Thymus (tissue), 11 donors: Measurements from ENCODE around the gene ARIH2. TPM values are rescaled to one million over a fixed set of nuclear protein-coding genes. Genes with fewer than 3 reads are reported as not detected.

Experiments used
- DNase-seq, 9 donors: peaks; one replicate each; pipeline ENCODE4 v3.0.0-alpha.2; 2013; ENCODE audit warnings: low spot score in 9 of 9, low read depth in 6 of 9, missing footprints in 1 of 9
- H3K27ac ChIP-seq, 2 donors: one replicate each; pipeline ENCODE4 v1.5.1; 2013; ENCODE audit warnings: control low read depth in 1 of 2, low read depth in 1 of 2, low read length in 1 of 2, mild to moderate bottlenecking in 1 of 2, moderate library complexity in 1 of 2
- H3K27me3 ChIP-seq, 2 donors: one replicate each; pipeline ENCODE4 v1.5.1; 2013; ENCODE audit warnings: low read length in 1 of 2; ENCODE audit not compliant: control insufficient read depth in 2 of 2, insufficient read depth in 1 of 2
- H3K36me3 ChIP-seq, 2 donors: one replicate each; pipeline ENCODE4 v1.5.1; 2013; ENCODE audit warnings: low read length in 1 of 2, mild to moderate bottlenecking in 1 of 2, moderate library complexity in 1 of 2; ENCODE audit not compliant: control insufficient read depth in 2 of 2, insufficient read depth in 2 of 2
- H3K4me1 ChIP-seq, 2 donors: one replicate each; pipeline ENCODE4 v1.5.1; 2013; ENCODE audit warnings: low read length in 2 of 2; ENCODE audit not compliant: control insufficient read depth in 2 of 2, insufficient read depth in 2 of 2
- H3K4me3 ChIP-seq, 2 donors: one replicate each; pipeline ENCODE4 v1.5.1; 2013; ENCODE audit warnings: low read length in 2 of 2, control low read depth in 1 of 2, mild to moderate bottlenecking in 1 of 2
- H3K9me3 ChIP-seq, 2 donors: one replicate each; pipeline ENCODE4 v1.5.1; 2013; ENCODE audit warnings: low read length in 1 of 2, mild to moderate bottlenecking in 1 of 2; ENCODE audit not compliant: control insufficient read depth in 2 of 2, insufficient read depth in 1 of 2
- WGBS: extraction: QIAGEN DNeasy Blood & Tissue Kit; methylation state at CpG from one replicate; pipeline ENCODE4 v1.1.7; 2013; 5-methylcytosine and 5-hydroxymethylcytosine counted together
- polyA plus RNA-seq: library from polyadenylated mRNA; stranded (reverse); fragments of 200-250 nt; gene quantifications from one replicate; pipeline ENCODE4 v1.2.3, GENCODE V29; 2013
- total RNA-seq: library from RNA; stranded (reverse); fragments of 120-200 nt; gene quantifications from one replicate; pipeline ENCODE4 v1.2.4, GENCODE V29; 2013
- donor health status: healthy.

ARIH2 gene
- total and polyA plus RNA-seq, 2 donors: 51.4 to 57.8 TPM

GRCh38 chr3:48960841-48961413 lies 42.3 kb downstream of the ARIH2 start:
- H3K4me1 ChIP-seq: no peaks in the 10 kb centered on the region
- no peaks in the 10 kb centered on the region for H3K27me3 ChIP-seq
- peaks cover 35 to 46% of the 10 kb centered on the region in 2 donors for H3K36me3 ChIP-seq
- no peak overlapping the region for H3K27ac ChIP-seq
- H3K9me3 ChIP-seq: no peaks in the 10 kb centered on the region
- no peak for DNase-seq
- no peak overlapping the region for H3K4me3 ChIP-seq
- 97% methylated on average over 4 of the region's 4 CpGs for WGBS

- 88% methylated on average over 2 of the region's 2 CpGs for WGBS
- Histone ChIP-seq H3K27me3 (no peaks in the 10 kb centered on the region), H3K4me3 (no peak overlapping the region), H3K9me3 (no peaks in the 10 kb centered on the region), H3K4me1 (no peaks in the 10 kb centered on the region), H3K36me3 (peaks cover 41 to 57% of the 10 kb centered on the region in 2 donors), H3K27ac (no peak overlapping the region)
- no peak for DNase-seq
Measured at GRCh38 chr3:48962340-48962739, 43.7 kb downstream of the ARIH2 start.

- Histone ChIP-seq H3K4me1 (no peaks in the 10 kb centered on the region), H3K27ac (no peak overlapping the region), H3K4me3 (no peak overlapping the region), H3K9me3 (no peaks in the 10 kb centered on the region), H3K27me3 (no peaks in the 10 kb centered on the region), H3K36me3 (peaks cover 37 to 57% of the 10 kb centered on the region in 2 donors)
- 98% methylated on average over 4 of the region's 4 CpGs for WGBS
- DNase-seq: no peak
Measured at GRCh38 chr3:48962939-48963338, 44.3 kb downstream of the ARIH2 start.

GRCh38 chr3:48963591-48963990 lies 44.9 kb downstream of the ARIH2 start:
- no peak overlapping the region for H3K27ac ChIP-seq
- H3K4me1 ChIP-seq: no peaks in the 10 kb centered on the region
- no peaks in the 10 kb centered on the region for H3K27me3 ChIP-seq
- WGBS: 97% methylated on average over 2 of the region's 2 CpGs
- H3K36me3 ChIP-seq: peaks cover 36 to 57% of the 10 kb centered on the region in 2 donors
- DNase-seq: no peak
- H3K9me3 ChIP-seq: no peaks in the 10 kb centered on the region
- H3K4me3 ChIP-seq: no peak overlapping the region

GRCh38 chr3:48966367-48966766 lies 47.7 kb downstream of the ARIH2 start:
- Histone ChIP-seq H3K9me3 (no peaks in the 10 kb centered on the region), H3K27me3 (no peaks in the 10 kb centered on the region), H3K4me3 (no peak overlapping the region), H3K27ac (no peak overlapping the region), H3K36me3 (peaks cover 52 to 74% of the 10 kb centered on the region in 2 donors), H3K4me1 (no peaks in the 10 kb centered on the region)
- WGBS: 89% methylated on average over 3 of the region's 3 CpGs
- no peak for DNase-seq

- Histone ChIP-seq H3K9me3 (no peaks in the 10 kb centered on the region), H3K4me3 (no peak overlapping the region), H3K4me1 (no peaks in the 10 kb centered on the region), H3K27me3 (no peaks in the 10 kb centered on the region), H3K36me3 (peaks cover 57 to 80% of the 10 kb centered on the region in 2 donors), H3K27ac (no peak overlapping the region)
- no peak for DNase-seq
- WGBS: 97% methylated on average over 7 of the region's 7 CpGs
Measured at GRCh38 chr3:48966876-48967361, 48.3 kb downstream of the ARIH2 start.

GRCh38 chr3:48970586-48970985 lies 51.9 kb downstream of the ARIH2 start:
- no peaks in the 10 kb centered on the region for H3K27me3 ChIP-seq
- H3K27ac ChIP-seq: no peak overlapping the region
- H3K9me3 ChIP-seq: no peaks in the 10 kb centered on the region
- no peaks in the 10 kb centered on the region for H3K4me1 ChIP-seq
- no peak overlapping the region for H3K4me3 ChIP-seq
- peaks cover 73 to 92% of the 10 kb centered on the region in 2 donors for H3K36me3 ChIP-seq
- no peak for DNase-seq
- WGBS: 98% methylated on average over 6 of the region's 6 CpGs

- H3K27ac ChIP-seq: peak overlapping the region in 1 of 2 donors; percentile 18
- H3K4me3 ChIP-seq: no peak overlapping the region
- no peak for DNase-seq
- H3K4me1 ChIP-seq: no peaks in the 10 kb centered on the region
- no peaks in the 10 kb centered on the region for H3K9me3 ChIP-seq
- 91% methylated on average over 10 of the region's 10 CpGs for WGBS
- H3K36me3 ChIP-seq: peaks cover 85 to 91% of the 10 kb centered on the region in 2 donors
- no peaks in the 10 kb centered on the region for H3K27me3 ChIP-seq
Measured at GRCh38 chr3:48974076-48974864, 55.6 kb downstream of the ARIH2 start.

- Histone ChIP-seq H3K27ac (no peak overlapping the region), H3K36me3 (peaks cover 76 to 90% of the 10 kb centered on the region in 2 donors), H3K4me1 (no peaks in the 10 kb centered on the region), H3K4me3 (no peak overlapping the region), H3K9me3 (no peaks in the 10 kb centered on the region), H3K27me3 (no peaks in the 10 kb centered on the region)
- DNase-seq: no peak
- 98% methylated on average over 3 of the region's 3 CpGs for WGBS
Measured at GRCh38 chr3:48979451-48979850, 60.8 kb downstream of the ARIH2 start.
